HTERT RPE-1 (cell line): ENCODE measurements around the gene ANGPTL8.

Experiments
- in situ Hi-C: fragments of 300-500 bp; cut with MboI; formaldehyde crosslinking; loops from 4 replicates; pipeline ENCODE4 v1.14.3; 2020; ENCODE audit warnings: low sequenced_read_pairs

ANGPTL8 gene

GRCh38 chr19:11257846-11258380, 18.5 kb downstream of the ANGPTL8 start:
- in situ Hi-C loops: no loop called here

GRCh38 chr19:11260996-11261395, 21.6 kb downstream of the ANGPTL8 start:
- in situ Hi-C loops: no loop called here

- in situ Hi-C loops: no loop called here
Observed at GRCh38 chr19:11261431-11261970, 22.1 kb downstream of the ANGPTL8 start.

GRCh38 chr19:11261971-11262839, 22.8 kb downstream of the ANGPTL8 start, which contains the start of gene DOCK6:
Gene DOCK6 (minus strand): TSS chr19:11262524. CDS start chr19:11262440, 84 bp downstream.
- in situ Hi-C loops: no loop called here

- in situ Hi-C loops: no loop called here
Observed at GRCh38 chr19:11263726-11264125, 24.3 kb downstream of the ANGPTL8 start.

GRCh38 chr19:11264452-11265176, 25.2 kb downstream of the ANGPTL8 start:
- in situ Hi-C loops: no loop called here

- in situ Hi-C loops: no loop called here
Observed at GRCh38 chr19:11265177-11265784, 25.9 kb downstream of the ANGPTL8 start.

GRCh38 chr19:11265785-11266236, 26.4 kb downstream of the ANGPTL8 start:
- in situ Hi-C loops: no loop called here

- in situ Hi-C loops: no loop called here
Observed at GRCh38 chr19:11267316-11268085, 28.1 kb downstream of the ANGPTL8 start.

- in situ Hi-C loops: no loop called here
Observed at GRCh38 chr19:11268783-11269267, 29.4 kb downstream of the ANGPTL8 start.

- in situ Hi-C loops: no loop called here
Observed at GRCh38 chr19:11269408-11269807, 30.0 kb downstream of the ANGPTL8 start.

GRCh38 chr19:11273296-11273695, 33.9 kb downstream of the ANGPTL8 start:
- in situ Hi-C loops: no loop called here

GRCh38 chr19:11273989-11274388, 34.6 kb downstream of the ANGPTL8 start:
- in situ Hi-C loops: no loop called here

GRCh38 chr19:11274533-11275086, 35.2 kb downstream of the ANGPTL8 start:
- in situ Hi-C loops: no loop called here

GRCh38 chr19:11278670-11279069, 39.3 kb downstream of the ANGPTL8 start:
- in situ Hi-C loops: no loop called here

- in situ Hi-C loops: no loop called here
Observed at GRCh38 chr19:11279505-11280236, 40.3 kb downstream of the ANGPTL8 start.

GRCh38 chr19:11281356-11282049, 42.1 kb downstream of the ANGPTL8 start:
- in situ Hi-C loops: no loop called here

GRCh38 chr19:11284515-11284914, 45.1 kb downstream of the ANGPTL8 start:
- in situ Hi-C loops: no loop called here
